GM21717 (cell line): Measurements from ENCODE around the gene AR.
A peak's percentile ranks its signal among the peaks of the same experiment; 100 is the strongest.

Source experiments
- ATAC-seq: cut with Tn5 transposase; IDR thresholded peaks from one replicate; pipeline ENCODE4 v1.9.1; 2021; ENCODE audit warnings: mild to moderate bottlenecking, moderate library complexity; ENCODE audit not compliant: unreplicated experiment

The AR gene

DNA sequence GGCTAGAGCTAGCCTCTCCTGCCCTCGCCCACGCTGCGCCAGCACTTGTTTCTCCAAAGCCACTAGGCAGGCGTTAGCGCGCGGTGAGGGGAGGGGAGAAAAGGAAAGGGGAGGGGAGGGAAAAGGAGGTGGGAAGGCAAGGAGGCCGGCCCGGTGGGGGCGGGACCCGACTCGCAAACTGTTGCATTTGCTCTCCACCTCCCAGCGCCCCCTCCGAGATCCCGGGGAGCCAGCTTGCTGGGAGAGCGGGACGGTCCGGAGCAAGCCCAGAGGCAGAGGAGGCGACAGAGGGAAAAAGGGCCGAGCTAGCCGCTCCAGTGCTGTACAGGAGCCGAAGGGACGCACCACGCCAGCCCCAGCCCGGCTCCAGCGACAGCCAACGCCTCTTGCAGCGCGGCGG, at the start of gene AR:
Gene AR (plus strand): TSS at position 204 of the 400 bp plus-strand sequence. CDS start 1,126 bp downstream, outside the sequence.
- no peak for ATAC-seq

DNA sequence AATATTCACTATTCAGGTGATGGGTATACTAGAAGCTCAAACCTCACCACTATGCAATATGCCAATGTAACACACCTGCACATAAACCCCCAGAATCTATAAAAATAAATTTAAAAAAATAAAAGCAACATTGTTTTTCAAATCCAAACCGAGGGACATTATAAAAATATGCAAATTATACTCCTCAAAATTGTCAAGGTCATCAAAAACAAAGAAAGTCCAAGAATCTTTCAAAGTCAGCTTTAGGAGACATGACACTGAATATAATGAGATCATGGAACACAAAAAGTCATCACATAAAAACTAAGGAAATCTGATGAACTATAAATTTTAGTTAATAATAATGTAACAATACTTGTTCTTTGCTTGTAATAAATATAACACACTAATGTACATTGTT, 43.2 kb upstream of the AR start:
- ATAC-seq = no peak

- ATAC-seq = no peak
Measured at GRCh38 chrX:67503004-67503403, 40.8 kb upstream of the AR start.

DNA sequence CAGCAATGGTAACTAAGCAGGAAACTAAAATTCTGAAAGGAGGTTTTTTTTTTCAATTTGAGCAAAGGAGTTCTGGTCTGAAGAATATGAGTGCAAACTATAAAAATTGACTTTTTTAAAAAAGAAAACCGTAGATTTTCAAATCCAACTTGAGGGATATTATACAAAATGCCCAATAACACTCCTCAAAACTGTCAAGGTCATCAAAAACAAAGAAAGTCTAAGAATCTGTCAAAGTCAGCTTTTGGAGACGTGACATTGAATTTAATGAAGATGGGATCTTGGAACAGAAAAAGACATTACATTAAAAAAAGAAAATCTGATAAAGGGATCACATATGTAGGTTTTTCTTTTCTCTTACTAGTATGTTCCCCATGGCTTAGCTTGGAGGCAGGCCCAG, 40.4 kb upstream of the AR start:
- no peak for ATAC-seq

DNA sequence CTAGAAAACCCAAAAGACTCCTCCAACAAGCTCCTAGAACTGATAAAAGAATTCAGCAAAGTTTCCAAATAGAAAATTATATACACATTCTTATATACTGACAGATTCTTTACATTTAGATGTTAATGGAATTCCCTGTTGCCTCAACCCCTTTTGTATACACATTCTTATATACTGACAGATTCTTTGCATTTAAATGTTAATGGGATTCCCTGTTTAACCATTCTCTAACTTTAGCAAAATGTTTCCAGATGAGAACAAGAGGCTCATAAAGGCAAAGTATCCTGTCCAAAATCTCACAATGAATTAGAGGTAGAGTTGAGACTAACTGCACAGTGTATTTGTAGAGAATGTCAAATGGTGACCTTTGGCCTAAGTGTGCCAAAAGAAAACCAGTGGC, 23.1 kb upstream of the AR start:
- no peak for ATAC-seq

DNA sequence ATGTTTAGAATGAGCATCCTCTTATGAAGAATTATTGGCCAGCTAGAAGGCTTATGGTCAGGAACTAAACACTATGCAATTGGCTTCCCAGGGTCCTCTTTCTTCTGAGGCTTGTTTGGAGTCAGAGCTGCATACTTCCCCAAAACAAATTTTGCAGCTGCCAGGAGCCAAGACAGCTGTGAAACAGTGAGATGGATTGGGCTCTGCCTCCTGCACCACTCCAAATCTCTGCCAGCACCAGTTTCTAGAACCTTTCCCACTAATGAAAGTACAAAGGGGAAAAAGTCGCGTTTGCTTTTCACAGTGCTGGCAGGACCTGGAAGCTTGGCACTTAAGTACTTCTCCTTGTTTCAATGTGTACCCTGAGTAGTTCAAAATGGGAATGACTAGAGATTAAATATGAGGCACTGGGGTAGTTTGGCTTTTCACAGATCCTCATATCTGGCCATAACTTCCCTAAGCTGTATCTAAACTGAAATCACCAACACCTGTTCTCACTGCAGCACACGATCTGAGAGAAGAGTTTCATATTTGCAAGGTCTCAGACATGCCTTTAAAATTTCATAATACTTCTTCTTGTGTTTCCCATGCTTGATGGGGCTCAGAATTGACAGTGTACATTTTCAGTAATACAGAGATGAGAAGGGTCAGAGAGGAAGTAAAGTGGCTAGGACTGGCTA, 20.7 kb upstream of the AR start:
- ATAC-seq = no peak

DNA sequence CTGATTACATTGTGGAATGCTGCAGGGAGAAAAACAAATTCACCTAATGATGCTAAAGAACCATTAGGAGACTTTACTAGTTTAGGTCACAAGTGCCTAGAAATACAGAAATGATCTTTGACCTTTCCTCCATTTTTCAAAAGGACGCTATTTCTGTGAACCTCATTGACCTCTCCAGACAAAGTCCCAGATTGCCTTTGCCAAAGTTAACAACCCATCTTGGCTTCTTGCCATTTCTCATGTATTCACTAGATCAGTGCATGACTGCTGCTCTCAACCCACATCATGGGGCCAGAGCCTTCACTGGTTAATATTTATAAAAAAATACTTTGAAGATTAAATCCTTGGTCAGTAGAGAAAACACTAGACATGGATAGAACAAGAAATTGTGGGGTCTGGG, 19.9 kb upstream of the AR start:
- ATAC-seq = no peak

- no peak for ATAC-seq
Measured at GRCh38 chrX:67524428-67524827, 19.4 kb upstream of the AR start.

- no peak for ATAC-seq
Measured at GRCh38 chrX:67524950-67525691, 18.7 kb upstream of the AR start.

GRCh38 chrX:67536564-67536963, 7.3 kb upstream of the AR start:
- ATAC-seq = no peak

DNA sequence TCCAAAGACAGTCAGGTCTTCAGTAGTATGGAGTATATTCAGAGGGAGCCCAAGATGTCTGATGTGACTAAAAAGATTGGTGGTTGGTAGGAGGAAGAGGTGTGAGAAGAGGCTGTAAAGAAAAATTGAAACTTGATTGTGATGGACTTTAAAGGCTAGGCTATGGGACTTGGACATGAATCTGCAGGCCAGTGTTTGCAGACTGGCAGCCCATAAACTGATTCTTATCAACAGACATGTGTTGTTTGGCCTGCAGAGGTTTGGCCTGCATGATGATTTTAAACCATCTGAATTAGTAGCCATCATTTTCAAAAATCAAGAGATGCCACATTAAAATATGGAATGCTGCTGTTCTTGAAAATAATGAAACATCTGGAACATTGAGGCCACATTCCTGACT, 5.4 kb upstream of the AR start:
- no peak for ATAC-seq

- ATAC-seq = no peak
Measured at GRCh38 chrX:67544281-67545035, 637 bp downstream of the AR start.

DNA sequence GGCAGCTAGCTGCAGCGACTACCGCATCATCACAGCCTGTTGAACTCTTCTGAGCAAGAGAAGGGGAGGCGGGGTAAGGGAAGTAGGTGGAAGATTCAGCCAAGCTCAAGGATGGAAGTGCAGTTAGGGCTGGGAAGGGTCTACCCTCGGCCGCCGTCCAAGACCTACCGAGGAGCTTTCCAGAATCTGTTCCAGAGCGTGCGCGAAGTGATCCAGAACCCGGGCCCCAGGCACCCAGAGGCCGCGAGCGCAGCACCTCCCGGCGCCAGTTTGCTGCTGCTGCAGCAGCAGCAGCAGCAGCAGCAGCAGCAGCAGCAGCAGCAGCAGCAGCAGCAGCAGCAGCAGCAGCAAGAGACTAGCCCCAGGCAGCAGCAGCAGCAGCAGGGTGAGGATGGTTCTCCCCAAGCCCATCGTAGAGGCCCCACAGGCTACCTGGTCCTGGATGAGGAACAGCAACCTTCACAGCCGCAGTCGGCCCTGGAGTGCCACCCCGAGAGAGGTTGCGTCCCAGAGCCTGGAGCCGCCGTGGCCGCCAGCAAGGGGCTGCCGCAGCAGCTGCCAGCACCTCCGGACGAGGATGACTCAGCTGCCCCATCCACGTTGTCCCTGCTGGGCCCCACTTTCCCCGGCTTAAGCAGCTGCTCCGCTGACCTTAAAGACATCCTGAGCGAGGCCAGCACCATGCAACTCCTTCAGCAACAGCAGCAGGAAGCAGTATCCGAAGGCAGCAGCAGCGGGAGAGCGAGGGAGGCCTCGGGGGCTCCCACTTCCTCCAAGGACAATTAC, 1.4 kb downstream of the AR start:
- ATAC-seq = no peak

DNA sequence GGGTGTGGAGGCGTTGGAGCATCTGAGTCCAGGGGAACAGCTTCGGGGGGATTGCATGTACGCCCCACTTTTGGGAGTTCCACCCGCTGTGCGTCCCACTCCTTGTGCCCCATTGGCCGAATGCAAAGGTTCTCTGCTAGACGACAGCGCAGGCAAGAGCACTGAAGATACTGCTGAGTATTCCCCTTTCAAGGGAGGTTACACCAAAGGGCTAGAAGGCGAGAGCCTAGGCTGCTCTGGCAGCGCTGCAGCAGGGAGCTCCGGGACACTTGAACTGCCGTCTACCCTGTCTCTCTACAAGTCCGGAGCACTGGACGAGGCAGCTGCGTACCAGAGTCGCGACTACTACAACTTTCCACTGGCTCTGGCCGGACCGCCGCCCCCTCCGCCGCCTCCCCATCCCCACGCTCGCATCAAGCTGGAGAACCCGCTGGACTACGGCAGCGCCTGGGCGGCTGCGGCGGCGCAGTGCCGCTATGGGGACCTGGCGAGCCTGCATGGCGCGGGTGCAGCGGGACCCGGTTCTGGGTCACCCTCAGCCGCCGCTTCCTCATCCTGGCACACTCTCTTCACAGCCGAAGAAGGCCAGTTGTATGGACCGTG, 2.2 kb downstream of the AR start:
- ATAC-seq = no peak

GRCh38 chrX:67546496-67547423, 2.9 kb downstream of the AR start:
- ATAC-seq = no peak

DNA sequence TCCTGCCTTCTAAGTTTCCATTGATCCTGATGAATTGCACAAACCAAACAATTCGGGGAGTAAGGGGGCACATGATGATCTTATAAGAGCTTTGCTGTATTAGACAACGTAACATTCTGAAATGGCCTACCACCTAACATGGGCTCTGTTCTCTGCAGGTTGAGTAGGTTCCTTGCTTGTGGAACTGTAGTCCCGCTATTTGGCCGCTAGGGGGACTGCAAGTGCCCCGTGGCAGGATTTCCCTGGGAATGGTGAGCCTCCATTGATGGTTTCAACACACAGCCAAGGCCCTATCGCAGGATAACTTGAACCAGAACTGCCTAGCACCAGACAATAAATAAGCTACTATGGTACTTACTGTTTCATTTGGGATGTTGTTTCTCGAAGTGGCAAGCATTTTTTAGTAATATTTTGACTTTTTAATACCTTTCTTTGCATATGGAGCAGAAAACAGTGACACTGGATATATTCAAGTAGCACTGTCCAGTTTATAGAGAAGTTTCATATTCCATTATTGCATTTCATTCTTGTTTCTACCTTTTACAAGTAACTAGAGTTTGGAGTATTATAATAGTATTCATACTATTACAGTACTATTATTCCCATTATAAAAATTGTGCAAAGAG, 11.9 kb downstream of the AR start:
- peak; percentile 82 for ATAC-seq

DNA sequence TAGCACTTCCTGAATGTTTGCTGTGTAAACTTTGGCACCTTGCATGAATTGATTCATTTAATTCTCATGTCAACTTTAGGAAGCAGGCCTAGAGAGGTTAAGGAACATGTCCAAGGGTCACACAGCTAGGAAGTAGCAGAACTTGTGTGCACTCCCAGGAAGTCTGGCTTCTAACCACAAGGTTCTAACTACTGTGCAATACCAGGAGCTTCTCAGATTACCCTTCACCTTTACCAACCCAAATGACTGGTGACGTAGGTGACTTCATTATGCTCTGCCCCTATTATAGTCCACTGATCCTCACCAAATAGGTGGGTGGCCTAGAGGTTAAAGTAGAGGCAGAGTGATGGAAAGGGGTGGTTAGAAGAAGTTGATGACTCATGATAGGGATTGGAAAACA, 14.4 kb downstream of the AR start:
- no peak for ATAC-seq

DNA sequence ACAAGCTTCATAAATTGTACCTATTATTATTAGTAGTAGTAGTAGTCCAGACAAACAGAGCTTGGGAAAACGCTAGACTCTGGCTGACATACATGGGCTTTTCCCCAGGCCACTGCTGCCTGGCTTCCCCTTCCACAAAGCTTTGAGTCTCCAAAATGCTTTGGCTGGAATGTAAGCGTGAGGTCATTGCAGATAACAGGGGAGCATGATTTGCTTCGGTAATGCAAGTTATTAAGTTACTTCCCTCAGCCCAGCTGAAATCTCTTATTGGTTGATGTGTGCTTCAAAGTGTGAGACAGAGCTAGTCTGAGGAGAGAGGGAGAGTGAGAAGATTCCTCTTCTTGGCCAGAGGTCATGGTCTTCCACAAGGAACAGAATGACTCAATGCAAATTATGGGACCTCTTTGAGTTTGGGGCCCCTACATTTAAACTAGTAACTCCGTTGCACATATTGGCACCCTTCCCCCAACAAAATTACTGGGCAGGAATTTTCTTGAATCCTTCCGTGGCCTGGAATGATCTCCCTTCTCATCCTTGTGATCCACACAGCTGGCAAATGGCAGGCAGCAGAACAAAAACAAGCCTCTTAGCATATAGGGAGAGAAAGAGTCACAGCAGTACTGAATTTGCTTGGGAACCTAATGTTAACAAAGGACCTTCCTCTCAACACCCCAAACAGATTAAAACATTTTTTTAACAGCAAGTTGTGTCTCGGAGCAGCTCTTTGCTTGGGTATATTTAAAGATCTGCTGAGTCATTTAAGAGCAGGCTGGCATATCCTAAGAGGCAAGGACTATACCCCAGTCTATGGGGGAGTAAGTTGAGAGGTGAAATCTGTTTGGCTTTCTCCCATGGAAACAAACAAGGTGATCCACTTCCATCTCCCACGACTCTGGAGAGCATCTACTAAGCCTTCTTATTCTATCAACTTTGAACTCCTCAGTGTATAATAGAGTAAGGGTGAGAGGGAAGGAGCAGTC, 19.9 kb downstream of the AR start:
- ATAC-seq = no peak
